B cell (primary cell): Measurements from ENCODE around the gene ANXA4.

Experiments
- EZH2 ChIP-seq: IDR thresholded peaks from 2 replicates; pipeline ENCODE4 v1.6.1; 2012; ENCODE audit warnings: borderline replicate concordance, low read depth, mild to moderate bottlenecking, moderate library complexity, low read length; ENCODE audit not compliant: insufficient read depth, poor library complexity, severe bottlenecking
- TF ChIP-seq, protein P1 (sequence below): fragments of 200-600 bp; IDR thresholded peaks from one replicate; pipeline ENCODE4 v1.8.0; 2022; ENCODE audit warnings: antibody characterized with exemption, mild to moderate bottlenecking

- TF ChIP-seq, protein P1, sequence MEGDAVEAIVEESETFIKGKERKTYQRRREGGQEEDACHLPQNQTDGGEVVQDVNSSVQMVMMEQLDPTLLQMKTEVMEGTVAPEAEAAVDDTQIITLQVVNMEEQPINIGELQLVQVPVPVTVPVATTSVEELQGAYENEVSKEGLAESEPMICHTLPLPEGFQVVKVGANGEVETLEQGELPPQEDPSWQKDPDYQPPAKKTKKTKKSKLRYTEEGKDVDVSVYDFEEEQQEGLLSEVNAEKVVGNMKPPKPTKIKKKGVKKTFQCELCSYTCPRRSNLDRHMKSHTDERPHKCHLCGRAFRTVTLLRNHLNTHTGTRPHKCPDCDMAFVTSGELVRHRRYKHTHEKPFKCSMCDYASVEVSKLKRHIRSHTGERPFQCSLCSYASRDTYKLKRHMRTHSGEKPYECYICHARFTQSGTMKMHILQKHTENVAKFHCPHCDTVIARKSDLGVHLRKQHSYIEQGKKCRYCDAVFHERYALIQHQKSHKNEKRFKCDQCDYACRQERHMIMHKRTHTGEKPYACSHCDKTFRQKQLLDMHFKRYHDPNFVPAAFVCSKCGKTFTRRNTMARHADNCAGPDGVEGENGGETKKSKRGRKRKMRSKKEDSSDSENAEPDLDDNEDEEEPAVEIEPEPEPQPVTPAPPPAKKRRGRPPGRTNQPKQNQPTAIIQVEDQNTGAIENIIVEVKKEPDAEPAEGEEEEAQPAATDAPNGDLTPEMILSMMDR, result peak; percentile 100
- no peak for TF ChIP-seq EZH2
Measured at GRCh38 chr2:69724540-69725159, 17.3 kb upstream of the ANXA4 start.
